ENCODE data around the gene NCBP3.

NCBP3 gene

DNA sequence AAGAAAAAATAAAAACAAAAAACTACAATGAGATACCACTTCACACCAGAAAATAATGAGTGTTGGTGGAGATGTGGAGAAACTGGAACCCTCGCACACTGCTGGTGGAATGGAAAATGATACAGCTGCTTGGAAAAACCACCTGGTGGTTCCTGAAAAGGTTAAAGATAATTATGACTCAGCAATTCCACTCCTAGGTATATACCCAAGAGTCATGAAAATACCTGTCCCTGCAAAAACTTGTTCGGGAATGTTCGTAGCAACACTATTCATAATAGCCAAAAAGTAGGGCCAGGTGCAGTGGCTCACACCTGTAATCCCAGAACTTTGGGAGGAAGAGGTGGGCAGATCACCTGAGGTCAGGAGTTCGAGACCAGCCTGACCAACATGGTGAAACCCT is 36.9 kb downstream of the NCBP3 start (continued):
- no peak for TF ChIP-seq ZNF280C (tag by site-specific recombination; IDR thresholded peaks at IDR 0.05)
- no peak for TF ChIP-seq ZNF341 (tag by site-specific recombination; IDR thresholded peaks at IDR 0.05; ENCODE audit: low read depth)
- TF ChIP-seq ZBTB48 (tag by site-specific recombination; IDR thresholded peaks at IDR 0.05): no peak
- no peak for TF ChIP-seq SP2 (tag by site-specific recombination; IDR thresholded peaks at IDR 0.05)
- no peak for TF ChIP-seq TCF7L2 (IDR thresholded peaks at IDR 0.05; ENCODE audit: borderline replicate concordance, low read depth, low read length)
- TF ChIP-seq, protein P1, sequence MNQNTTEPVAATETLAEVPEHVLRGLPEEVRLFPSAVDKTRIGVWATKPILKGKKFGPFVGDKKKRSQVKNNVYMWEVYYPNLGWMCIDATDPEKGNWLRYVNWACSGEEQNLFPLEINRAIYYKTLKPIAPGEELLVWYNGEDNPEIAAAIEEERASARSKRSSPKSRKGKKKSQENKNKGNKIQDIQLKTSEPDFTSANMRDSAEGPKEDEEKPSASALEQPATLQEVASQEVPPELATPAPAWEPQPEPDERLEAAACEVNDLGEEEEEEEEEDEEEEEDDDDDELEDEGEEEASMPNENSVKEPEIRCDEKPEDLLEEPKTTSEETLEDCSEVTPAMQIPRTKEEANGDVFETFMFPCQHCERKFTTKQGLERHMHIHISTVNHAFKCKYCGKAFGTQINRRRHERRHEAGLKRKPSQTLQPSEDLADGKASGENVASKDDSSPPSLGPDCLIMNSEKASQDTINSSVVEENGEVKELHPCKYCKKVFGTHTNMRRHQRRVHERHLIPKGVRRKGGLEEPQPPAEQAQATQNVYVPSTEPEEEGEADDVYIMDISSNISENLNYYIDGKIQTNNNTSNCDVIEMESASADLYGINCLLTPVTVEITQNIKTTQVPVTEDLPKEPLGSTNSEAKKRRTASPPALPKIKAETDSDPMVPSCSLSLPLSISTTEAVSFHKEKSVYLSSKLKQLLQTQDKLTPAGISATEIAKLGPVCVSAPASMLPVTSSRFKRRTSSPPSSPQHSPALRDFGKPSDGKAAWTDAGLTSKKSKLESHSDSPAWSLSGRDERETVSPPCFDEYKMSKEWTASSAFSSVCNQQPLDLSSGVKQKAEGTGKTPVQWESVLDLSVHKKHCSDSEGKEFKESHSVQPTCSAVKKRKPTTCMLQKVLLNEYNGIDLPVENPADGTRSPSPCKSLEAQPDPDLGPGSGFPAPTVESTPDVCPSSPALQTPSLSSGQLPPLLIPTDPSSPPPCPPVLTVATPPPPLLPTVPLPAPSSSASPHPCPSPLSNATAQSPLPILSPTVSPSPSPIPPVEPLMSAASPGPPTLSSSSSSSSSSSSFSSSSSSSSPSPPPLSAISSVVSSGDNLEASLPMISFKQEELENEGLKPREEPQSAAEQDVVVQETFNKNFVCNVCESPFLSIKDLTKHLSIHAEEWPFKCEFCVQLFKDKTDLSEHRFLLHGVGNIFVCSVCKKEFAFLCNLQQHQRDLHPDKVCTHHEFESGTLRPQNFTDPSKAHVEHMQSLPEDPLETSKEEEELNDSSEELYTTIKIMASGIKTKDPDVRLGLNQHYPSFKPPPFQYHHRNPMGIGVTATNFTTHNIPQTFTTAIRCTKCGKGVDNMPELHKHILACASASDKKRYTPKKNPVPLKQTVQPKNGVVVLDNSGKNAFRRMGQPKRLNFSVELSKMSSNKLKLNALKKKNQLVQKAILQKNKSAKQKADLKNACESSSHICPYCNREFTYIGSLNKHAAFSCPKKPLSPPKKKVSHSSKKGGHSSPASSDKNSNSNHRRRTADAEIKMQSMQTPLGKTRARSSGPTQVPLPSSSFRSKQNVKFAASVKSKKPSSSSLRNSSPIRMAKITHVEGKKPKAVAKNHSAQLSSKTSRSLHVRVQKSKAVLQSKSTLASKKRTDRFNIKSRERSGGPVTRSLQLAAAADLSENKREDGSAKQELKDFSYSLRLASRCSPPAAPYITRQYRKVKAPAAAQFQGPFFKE (tag by site-specific recombination; IDR thresholded peaks at IDR 0.05; ENCODE audit: borderline replicate concordance): no peak
- no peak for TF ChIP-seq ZNF561 (tag by site-specific recombination; IDR thresholded peaks at IDR 0.05; ENCODE audit: borderline replicate concordance)
- no peak for TF ChIP-seq IKZF3 (tag by site-specific recombination; IDR thresholded peaks at IDR 0.05)
- no peak for TF ChIP-seq ZNF549 (tag by site-specific recombination; IDR thresholded peaks at IDR 0.05)
- TF ChIP-seq ZNF473 (tag by site-specific recombination; IDR thresholded peaks at IDR 0.05): no peak

- no peaks in the 10 kb centered on the region for H3K9me3 ChIP-seq (ENCODE audit: control insufficient read depth, insufficient read depth, low read depth, low read length)
- no peaks in the 10 kb centered on the region for H3K4me1 ChIP-seq (ENCODE audit: control insufficient read depth, insufficient read depth, low read length)
- TF ChIP-seq ZNF791 (tag by site-specific recombination; IDR thresholded peaks at IDR 0.05) (no peak), ZNF175 (tag by site-specific recombination; IDR thresholded peaks at IDR 0.05) (no peak), EGR2 (tag by site-specific recombination; IDR thresholded peaks at IDR 0.05; ENCODE audit: low read depth) (no peak), ZBTB17 (tag by site-specific recombination; IDR thresholded peaks at IDR 0.05) (no peak), ZBTB11 (tag by site-specific recombination; conservative IDR thresholded peaks at IDR 0.05; ENCODE audit: low read depth) (no peak), TRIM28 (IDR thresholded peaks at IDR 0.05; ENCODE audit: borderline replicate concordance, low read length) (no peak), WT1 (tag by site-specific recombination; IDR thresholded peaks at IDR 0.05) (no peak), REPIN1 (tag by site-specific recombination; IDR thresholded peaks at IDR 0.05; ENCODE audit: low read depth) (no peak), ZNF664 (tag by site-specific recombination; IDR thresholded peaks at IDR 0.05) (no peak), ZFP41 (tag by site-specific recombination; IDR thresholded peaks at IDR 0.05; ENCODE audit: borderline replicate concordance) (no peak), ZNF639 (tag by site-specific recombination; IDR thresholded peaks at IDR 0.05) (no peak), ZBTB21 (tag by site-specific recombination; IDR thresholded peaks at IDR 0.05) (no peak), ZNF426 (tag by site-specific recombination; IDR thresholded peaks at IDR 0.05) (no peak), ZNF548 (tag by site-specific recombination; IDR thresholded peaks at IDR 0.05) (no peak), ZNF768 (tag by site-specific recombination; IDR thresholded peaks at IDR 0.05) (no peak)
- ChIA-PET CTCF (interaction anchor here (0.6 to 3.8 kb wide), 2 partner anchors 12 to 19 kb away, joined by 3 to 22 read pairs; no protein-coding TSS in a partner anchor), POLR2A (no interaction called here)
- H3K36me3 ChIP-seq (ENCODE audit: control insufficient read depth in 2 of 2, insufficient read depth in 1 of 2, low read length in 2 of 2): peaks cover 43 to 76% of the 10 kb centered on the region in 2 experiments
- no peak overlapping the region for H3K27ac ChIP-seq (ENCODE audit: extremely low read depth, low read depth, low read length)
- no peak overlapping the region for H3K4me3 ChIP-seq (ENCODE audit: low read depth, low read length)
Measured at GRCh38 chr17:3808701-3809100, 37.3 kb downstream of the NCBP3 start.

Measured in HEK293 (cell line).